ENCODE measurements around the gene ARL6.

ARL6 gene

GRCh38 chr3:97764407-97765238 lies at the start of gene ARL6:
ARL6 (plus strand) TSS chr3:97764758; CDS start chr3:97768108, 3,350 bp downstream.
- peak; percentile 98 for DNase-seq

- DNase-seq, result peak; percentile 75
Observed at GRCh38 chr3:97719156-97719821, 45.3 kb upstream of the ARL6 start.

GRCh38 chr3:97720417-97720816 lies 44.1 kb upstream of the ARL6 start:
- DNase-seq, result peak; percentile 62

- no peak for DNase-seq
Observed at GRCh38 chr3:97721446-97721845, 43.1 kb upstream of the ARL6 start.

GRCh38 chr3:97736928-97737327 lies 27.6 kb upstream of the ARL6 start:
- no peak for DNase-seq

GRCh38 chr3:97738761-97739160 lies 25.8 kb upstream of the ARL6 start:
- no peak for DNase-seq

GRCh38 chr3:97742036-97742435 lies 22.5 kb upstream of the ARL6 start:
- no peak for DNase-seq

GRCh38 chr3:97744289-97744688 lies 20.3 kb upstream of the ARL6 start:
- DNase-seq, result no peak

GRCh38 chr3:97763586-97764406 lies 762 bp upstream of the ARL6 start:
- peak; percentile 78 for DNase-seq

- peak; percentile 0 for DNase-seq
Observed at GRCh38 chr3:97765336-97765735, 778 bp downstream of the ARL6 start.

- no peak for DNase-seq
Observed at GRCh38 chr3:97772926-97773325, 8.4 kb downstream of the ARL6 start.

GRCh38 chr3:97778152-97778551 lies 13.6 kb downstream of the ARL6 start:
- DNase-seq, result no peak

- peak; percentile 20 for DNase-seq
Observed at GRCh38 chr3:97793420-97794019, 29.0 kb downstream of the ARL6 start.

- no peak for DNase-seq
Observed at GRCh38 chr3:97795951-97796350, 31.4 kb downstream of the ARL6 start.

- DNase-seq, result no peak
Observed at GRCh38 chr3:97804471-97804870, 39.9 kb downstream of the ARL6 start.

- DNase-seq, result no peak
Observed at GRCh38 chr3:97810779-97811390, 46.3 kb downstream of the ARL6 start.

- no peak for DNase-seq
Observed at GRCh38 chr3:97815149-97815917, 50.8 kb downstream of the ARL6 start.

GRCh38 chr3:97816811-97817210 lies 52.3 kb downstream of the ARL6 start:
- DNase-seq, result no peak

- DNase-seq, result peak; percentile 64
Observed at GRCh38 chr3:97817965-97818364, 53.4 kb downstream of the ARL6 start.

- DNase-seq, result no peak
Observed at GRCh38 chr3:97820780-97821179, 56.2 kb downstream of the ARL6 start.

- DNase-seq, result peak; percentile 63
Observed at GRCh38 chr3:97821287-97821773, 56.8 kb downstream of the ARL6 start.
